ENCODE results near the gene COX20. TPM values are rescaled to one million over a fixed set of nuclear protein-coding genes. Genes with fewer than 3 reads are reported as not detected.
"Not testable (repeated sequence)": the region's sequence is repeated elsewhere in the genome, so short reads cannot be mapped to it uniquely, and the experiment has no call there.

Gene COX20
- total RNA-seq, 1 experiment from 2014 or later, result 58.4 TPM

GRCh38 chr1:244822878-244823277 lies 12.6 kb upstream of the COX20 start:
- no peak for DNase-seq (ENCODE audit: low spot score)

GRCh38 chr1:244826712-244827111 lies 8.7 kb upstream of the COX20 start:
- DNase-seq (ENCODE audit: low spot score), result peak; percentile 11

- DNase-seq (ENCODE audit: low spot score), result no peak
These were observed 4.8 kb upstream of the COX20 start for GRCh38 chr1:244830639-244831038.

GRCh38 chr1:244833260-244833659 lies 2.2 kb upstream of the COX20 start:
- DNase-seq (ENCODE audit: low spot score), result not testable (repeated sequence)

GRCh38 chr1:244833734-244834542 lies 1.5 kb upstream of the COX20 start:
- DNase-seq (ENCODE audit: low spot score), result peak; percentile 74

GRCh38 chr1:244834543-244835275 lies 749 bp upstream of the COX20 start:
- DNase-seq (ENCODE audit: low spot score), result peak; percentile 92

- DNase-seq (ENCODE audit: low spot score), result no peak
These were observed 670 bp downstream of the COX20 start for GRCh38 chr1:244836135-244836521.

GRCh38 chr1:244836584-244836983 lies 1.1 kb downstream of the COX20 start:
- DNase-seq (ENCODE audit: low spot score), result no peak

- DNase-seq (ENCODE audit: low spot score), result no peak
These were observed 2.3 kb downstream of the COX20 start for GRCh38 chr1:244837597-244838258.

GRCh38 chr1:244839656-244840055 lies 4.2 kb downstream of the COX20 start:
- no peak for DNase-seq (ENCODE audit: low spot score)

GRCh38 chr1:244840219-244840794 lies 4.8 kb downstream of the COX20 start:
- no peak for DNase-seq (ENCODE audit: low spot score)

- no peak for DNase-seq (ENCODE audit: low spot score)
These were observed 5.9 kb downstream of the COX20 start for GRCh38 chr1:244841273-244841927.

- no peak for DNase-seq (ENCODE audit: low spot score)
These were observed 7.9 kb downstream of the COX20 start for GRCh38 chr1:244843148-244843978.

GRCh38 chr1:244844155-244845121 lies 9.0 kb downstream of the COX20 start:
- DNase-seq (ENCODE audit: low spot score), result no peak

- DNase-seq (ENCODE audit: low spot score), result no peak
These were observed 11.2 kb downstream of the COX20 start for GRCh38 chr1:244846653-244847052.

GRCh38 chr1:244849189-244849866 lies 13.9 kb downstream of the COX20 start:
- no peak for DNase-seq (ENCODE audit: low spot score)

- no peak for DNase-seq (ENCODE audit: low spot score)
These were observed 14.8 kb downstream of the COX20 start for GRCh38 chr1:244850099-244850852.

GRCh38 chr1:244850896-244851295 lies 15.4 kb downstream of the COX20 start:
- DNase-seq (ENCODE audit: low spot score), result no peak
